Adrenal gland (tissue), 12 donors: ENCODE data around the gene ARHGEF3. TPM values are rescaled to one million over a fixed set of nuclear protein-coding genes. Genes with fewer than 3 reads are reported as not detected.

Experiments used
- DNase-seq, 7 donors: peaks; one replicate each; pipeline ENCODE4 v3.0.0-alpha.2; 2019 to 2020
- H3K27ac ChIP-seq, 5 donors: fragments of 200-600 bp; sonication (generic) in 4 of 5; 1 replicate in 3 of 5; 2 replicates in 2 of 5; pipeline versions ENCODE4 v1.5.1 to v1.8.0; 2016 to 2020; ENCODE audit warnings: mild to moderate bottlenecking in 1 of 5
- H3K27me3 ChIP-seq: fragments of 200-600 bp; 2 replicates; pipeline ENCODE4 v1.8.0; 2021
- H3K36me3 ChIP-seq, 2 donors: fragments of 200-600 bp; replicated peaks in 1 of 2; 1 replicate in 1 of 2; 2 replicates in 1 of 2; pipeline versions ENCODE4 v1.5.1 to v1.8.0; 2018 to 2022
- H3K4me1 ChIP-seq, 2 donors: fragments of 200-600 bp; replicated peaks in 1 of 2; 1 replicate in 1 of 2; 2 replicates in 1 of 2; pipeline versions ENCODE4 v1.5.1 to v1.8.0; 2018 to 2021
- H3K4me3 ChIP-seq, 4 donors: fragments of 200-600 bp; sonication (generic) in 3 of 4; one replicate each; pipeline ENCODE4 v1.5.1; 2016 to 2018
- H3K9me3 ChIP-seq, 3 donors: fragments of 200-600 bp; sonication (generic) in 1 of 3; replicated peaks in 1 of 3; 1 replicate in 2 of 3; 2 replicates in 1 of 3; pipeline versions ENCODE4 v1.5.1 to v1.8.0; 2016 to 2021
- CTCF ChIP-seq, 6 experiments: fragments of 450-650 bp in 4 of 6; fragments of 200-600 bp in 2 of 6; sonication (generic) in 1 of 6; IDR thresholded peaks; 1 replicate in 5 of 6; 2 replicates in 1 of 6; pipeline versions ENCODE4 v1.5.1 to v1.8.0; 2016 to 2021; ENCODE audit warnings: antibody characterized with exemption in 6 of 6, mild to moderate bottlenecking in 2 of 6, moderate library complexity in 1 of 6
- POLR2A ChIP-seq, 2 donors: fragments of 450-650 bp; IDR thresholded peaks; one replicate each; pipeline ENCODE4 v1.6.1; 2017; ENCODE audit warnings: antibody characterized with exemption in 2 of 2, mild to moderate bottlenecking in 2 of 2, moderate library complexity in 1 of 2
- WGBS, 4 donors: extraction: QIAGEN DNeasy Blood & Tissue Kit in 2 of 4; methylation state at CpG; one replicate each; pipeline versions ENCODE4 v1.1.5 to v1.1.7; 2013 to 2017; 5-methylcytosine and 5-hydroxymethylcytosine counted together
- intact Hi-C, 2 donors: fragments of 100-400 bp; cut with DNase I; formaldehyde crosslinking; loops; one replicate each; pipeline versions ENCODE4 v1.14.1 to v1.15.0; 2022 to 2023
- polyA plus RNA-seq, 3 donors: library from polyadenylated mRNA; stranded (reverse); fragments of 200-250 nt in 2 of 3; fragments of 350-450 nt in 1 of 3; fragmentation: Illumina TruSeq in 1 of 3; extraction: RNeasy Lipid Tissue Mini Kit (QIAGEN cat#74804) in 1 of 3; gene quantifications; one replicate each; pipeline ENCODE4 v1.2.3, GENCODE V29; 2013 to 2014
- total RNA-seq, 9 donors: library from RNA; depleted of rRNA in 4 of 9; stranded (reverse); fragments of >200 nt in 4 of 9; fragments of 120-200 nt in 1 of 9; fragmentation: NEBNext Ultra II Directional in 1 of 9; extraction: Animal tissue kit (Norgen Biotek cat#: 25700) in 1 of 9; gene quantifications; one replicate each; pipeline versions ENCODE4 v1.1.0 to v1.2.4, GENCODE V29; 2013 to 2023
- donor health status: healthy with polysubstance abuse.
- donor health status: Bipolar disorder and iron deficiency.
- donor health status: DM: yes; HTN: yes; CAD: no.
- donor health status: DM: no; HTN: no; CAD: no.
- donor health status: DM: no; HTN: no; CAD: no.
- donor health status: DM: yes; HTN: yes; CAD: no.

ARHGEF3 gene
- total and polyA plus RNA-seq, 12 donors, result 26.6 to 122 (median 61.7) TPM

DNA sequence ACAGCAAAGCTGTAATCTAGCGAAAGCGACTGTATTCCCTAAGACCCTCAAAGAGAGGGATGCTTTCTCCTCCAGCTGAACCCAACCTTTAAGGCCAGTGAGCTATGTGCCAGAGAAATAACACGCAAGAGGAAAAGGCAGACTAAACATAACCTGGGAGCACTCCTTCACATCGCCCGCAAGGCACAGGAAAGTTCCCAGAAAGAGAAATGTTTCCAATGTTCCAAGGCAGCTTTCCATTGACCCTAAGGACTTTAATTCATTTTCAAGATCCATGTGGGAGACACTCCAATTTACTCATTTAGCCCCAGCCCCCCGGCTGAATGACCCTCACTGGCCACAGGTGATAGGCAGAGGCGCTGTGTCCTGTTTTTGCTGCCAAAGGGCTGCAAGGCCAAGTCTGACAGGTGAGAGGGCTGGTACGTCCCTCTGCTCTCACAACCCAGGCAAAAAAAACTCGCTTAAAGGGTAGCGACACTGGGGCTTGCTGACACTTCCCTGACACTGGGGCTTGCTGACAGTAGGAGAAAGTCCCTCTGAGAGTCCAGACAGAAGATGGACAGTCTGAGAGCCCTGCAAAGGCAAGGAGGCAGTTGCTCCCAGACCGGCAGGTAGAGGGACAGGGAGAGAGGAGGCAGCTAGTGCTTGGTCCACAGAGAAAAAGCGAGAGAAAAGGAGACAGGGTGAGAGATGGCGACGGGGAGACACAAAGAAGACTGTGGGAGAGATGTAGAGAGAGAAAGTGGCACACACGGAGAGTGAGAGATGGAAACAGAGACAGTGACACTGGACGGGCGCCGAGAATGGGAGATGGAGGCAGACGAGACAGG lies 702 bp downstream of the ARHGEF3 start:
- intact Hi-C loops, result loop anchor here (5.0 kb wide), 2 partner anchors 99 to 186 kb away; no protein-coding TSS in a partner anchor

GRCh38 chr3:56800130-56800831 lies 1.5 kb downstream of the ARHGEF3 start:
- intact Hi-C loops, result loop anchor here (5.0 kb wide), 2 partner anchors 98 to 187 kb away; no protein-coding TSS in a partner anchor
- TF ChIP-seq CTCF (IDR thresholded peaks at IDR 0.05), result peak in 1 of 6 experiments; percentile 17
- peak in 1 of 2 donors; percentile 42 for TF ChIP-seq POLR2A (IDR thresholded peaks at IDR 0.05)
- Histone ChIP-seq H3K4me3 (peak overlapping the region; percentile 16 to 94 (median 72)), H3K9me3 (no peaks in the 10 kb centered on the region), H3K4me1 (peaks cover 43 to 47% of the 10 kb centered on the region in 2 donors), H3K27me3 (no peaks in the 10 kb centered on the region), H3K27ac (peak overlapping the region; percentile 1 to 87 (median 74)), H3K36me3 (no peaks in the 10 kb centered on the region)
- peak in 5 of 7 donors; percentile 32 to 66 (median 35) for DNase-seq
- 21 to 29% (median 24%) methylated on average over 5 to 10 of the region's 10 CpGs for WGBS, 4 donors

More for the DNA sequence above, 702 bp downstream of the ARHGEF3 start:
- H3K27ac ChIP-seq, result peak overlapping the region; percentile 37 to 87 (median 74)
- WGBS, 4 donors, result 11 to 18% (median 15%) methylated on average over 16 to 19 of the region's 19 CpGs
- H3K27me3 ChIP-seq, result no peaks in the 10 kb centered on the region
- H3K9me3 ChIP-seq, result no peaks in the 10 kb centered on the region
- DNase-seq, result peak in 5 of 7 donors; percentile 39 to 72 (median 45)
- H3K4me1 ChIP-seq, result peaks cover 36 to 39% of the 10 kb centered on the region in 2 donors
- no peaks in the 10 kb centered on the region for H3K36me3 ChIP-seq
- peak in 2 of 6 experiments; percentile 4 to 7 for TF ChIP-seq CTCF (IDR thresholded peaks at IDR 0.05)
- no peak for TF ChIP-seq POLR2A (IDR thresholded peaks at IDR 0.05)
- H3K4me3 ChIP-seq, result peak overlapping the region; percentile 62 to 94 (median 72)

DNA sequence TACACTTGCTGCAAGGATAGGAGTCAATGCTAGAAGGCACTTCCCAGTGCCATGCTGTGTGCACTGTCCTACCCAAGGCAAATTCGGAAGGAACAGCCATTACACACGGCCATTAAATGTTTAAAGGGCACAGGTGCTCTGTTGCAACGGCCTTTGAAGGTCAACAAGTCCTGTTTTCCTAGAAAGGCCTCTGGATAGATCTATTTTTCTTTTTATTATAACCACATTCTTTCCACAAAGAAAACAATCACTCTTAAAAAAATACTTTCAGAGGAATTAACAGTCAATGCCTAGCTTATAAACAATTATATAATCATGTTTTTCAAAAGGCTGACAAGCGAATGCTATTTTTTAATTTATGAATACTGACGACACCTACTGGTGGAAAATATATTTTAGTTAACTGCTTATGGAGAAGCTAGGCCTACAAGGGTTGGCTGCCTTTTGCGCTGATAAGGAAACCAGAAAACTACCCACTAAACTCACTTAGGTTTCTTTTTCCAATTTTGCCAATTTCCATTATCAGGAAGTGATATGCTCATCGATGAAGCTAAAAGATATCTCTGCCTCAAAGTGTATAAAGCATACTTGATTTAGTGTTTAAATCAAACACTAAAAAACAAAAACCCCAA lies 2.4 kb downstream of the ARHGEF3 start:
- H3K36me3 ChIP-seq, result no peaks in the 10 kb centered on the region
- WGBS, 4 donors, result 4 to 10% (median 7%) methylated on average over 7 of the region's 7 CpGs
- peak overlapping the region; percentile 29 to 87 (median 74) for H3K27ac ChIP-seq
- H3K4me1 ChIP-seq, result peaks cover 50 to 53% of the 10 kb centered on the region in 2 donors
- TF ChIP-seq CTCF (IDR thresholded peaks at IDR 0.05) (peak; percentile 49 to 84 (median 70)), POLR2A (IDR thresholded peaks at IDR 0.05) (no peak)
- H3K27me3 ChIP-seq, result no peaks in the 10 kb centered on the region
- intact Hi-C loops, result no loop called here
- H3K4me3 ChIP-seq, result peak overlapping the region in 3 of 4 donors; percentile 36 to 83 (median 62)
- peak in 4 of 7 donors; percentile 29 to 43 (median 38) for DNase-seq
- H3K9me3 ChIP-seq, result no peaks in the 10 kb centered on the region
